Panc1 (cell line): Measurements from ENCODE around the gene SGCA. TPM values are rescaled to one million over a fixed set of nuclear protein-coding genes. Genes with fewer than 3 reads are reported as not detected.

ENCODE experiments used
- ATAC-seq: fragments of 200-7000 bp; cut with Tn5 transposase; 2 replicates; pipeline ENCODE4 v1.9.1; 2020; ENCODE audit warnings: mild to moderate bottlenecking, moderate library complexity
- BruUV-seq: library from RNA; stranded (reverse); fragments of 400-500 nt; replicated peaks from 2 replicates; lab custom pipeline; 2021; lab: Mats Ljungman, UMichigan
- CTCF ChIA-PET: fragments of 300-600 bp; sonication (Branson Sonifier 250); formaldehyde crosslinking; loops from one replicate; lab custom pipeline; 2022; ENCODE audit warnings: antibody characterized with exemption; lab: Charles Lee
- POLR2A ChIA-PET: fragments of 300-600 bp; sonication (Branson Sonifier 250); formaldehyde crosslinking; loops from one replicate; lab custom pipeline; 2022; ENCODE audit warnings: antibody characterized with exemption; lab: Charles Lee
- DNase-seq: peaks from one replicate; pipeline ENCODE4 v3.0.0-alpha.2; 2010; ENCODE audit warnings: low read depth, low spot score
- H3K27ac ChIP-seq: 2 replicates; pipeline ENCODE4 v1.5.1; 2011; ENCODE audit warnings: mild to moderate bottlenecking, low read length, inconsistent platforms
- H3K27me3 ChIP-seq: fragments of 200-500 bp; sonication (Bioruptor generic); 2 replicates; pipeline ENCODE4 v1.6.0; 2014; ENCODE audit warnings: low read length, inconsistent platforms; ENCODE audit not compliant: control insufficient read depth, insufficient read depth
- H3K36me3 ChIP-seq: fragments of 200-500 bp; sonication (Bioruptor generic); 2 replicates; pipeline ENCODE4 v1.5.1; 2014; ENCODE audit warnings: inconsistent platforms, mild to moderate bottlenecking, low read length, moderate library complexity; ENCODE audit not compliant: control insufficient read depth, insufficient read depth
- H3K4me1 ChIP-seq: 2 replicates; pipeline ENCODE4 v1.5.1; 2011; ENCODE audit warnings: inconsistent platforms, mild to moderate bottlenecking, low read length, moderate library complexity; ENCODE audit not compliant: control insufficient read depth, insufficient read depth
- H3K4me3 ChIP-seq, 2 experiments: 2 replicates each; pipeline ENCODE4 v1.5.1; 2011 to 2012; ENCODE audit warnings: low read depth in 2 of 2, low read length in 2 of 2, mild to moderate bottlenecking in 2 of 2, inconsistent platforms in 1 of 2, moderate library complexity in 1 of 2
- H3K9me3 ChIP-seq: fragments of 200-500 bp; sonication (Bioruptor generic); 2 replicates; pipeline ENCODE4 v1.5.1; 2014; ENCODE audit warnings: low read depth, mild to moderate bottlenecking, inconsistent platforms, low read length, moderate library complexity; ENCODE audit not compliant: control insufficient read depth, insufficient read depth
- CTCF ChIP-seq: fragments of 450-650 bp; IDR thresholded peaks from 2 replicates; pipeline ENCODE4 v1.5.1; 2017; ENCODE audit warnings: mild to moderate bottlenecking
- POLR2AphosphoS5 ChIP-seq: IDR thresholded peaks from 2 replicates; pipeline ENCODE4 v1.6.1; 2012; ENCODE audit warnings: mild to moderate bottlenecking, low read depth, low read length, moderate library complexity
- REST ChIP-seq, 2 experiments: IDR thresholded peaks; 2 replicates each; pipeline ENCODE4 v1.6.1; 2011 to 2012; ENCODE audit warnings: low read depth in 2 of 2, control low read depth in 1 of 2, low read length in 1 of 2, mild to moderate bottlenecking in 1 of 2, moderate library complexity in 1 of 2; ENCODE audit not compliant: insufficient read depth in 1 of 2
- SIN3A ChIP-seq: IDR thresholded peaks from 2 replicates; pipeline ENCODE4 v1.6.1; 2012; ENCODE audit warnings: low read depth, mild to moderate bottlenecking, low read length, moderate library complexity, borderline replicate concordance; ENCODE audit not compliant: insufficient read depth
- TCF7L2 ChIP-seq: IDR thresholded peaks from 2 replicates; pipeline ENCODE4 v1.6.1; 2011; ENCODE audit warnings: mild to moderate bottlenecking, low read depth, low read length, inconsistent platforms
- in situ Hi-C: cut with HindIII; loops from 2 replicates; pipeline ENCODE4 v1.10.0; 2016; ENCODE audit warnings: low sequenced_read_pairs, low pct_unique_long_range_greater_than_20kb
- intact Hi-C: fragments of 100-400 bp; cut with micrococcal nuclease; formaldehyde crosslinking; loops from one replicate; pipeline ENCODE4 v1.10.0; 2022; ENCODE audit not compliant: unreplicated experiment
- total RNA-seq: library from RNA; stranded (reverse); gene quantifications from one replicate; pipeline ENCODE4 v1.2.1, GENCODE V29; 2021; ENCODE audit not compliant: unreplicated experiment

Gene SGCA
- total RNA-seq, 1 experiment from 2014 or later: not detected

- H3K4me1 ChIP-seq: peaks cover 11% of the 10 kb centered on the region
- TF ChIP-seq CTCF: no peak
- DNase-seq: no peak
- CTCF ChIA-PET: interaction anchor here (0.6 to 3.2 kb wide), 20 partner anchors 11 to 351 kb away, joined by 3 to 47 read pairs (median 8); partner anchors contain the start of gene TMEM92
- POLR2A ChIA-PET: interaction anchor here (0.6 kb wide), 2 partner anchors 78 to 366 kb away, joined by 3 to 7 read pairs; no protein-coding TSS in a partner anchor
- no TSS peak for BruUV-seq
- no peaks in the 10 kb centered on the region for H3K36me3 ChIP-seq
- peaks cover 6% of the 10 kb centered on the region; the same call in 1 of the 2 replicates for H3K27me3 ChIP-seq
- no peak overlapping the region for H3K27ac ChIP-seq
- H3K9me3 ChIP-seq: no peaks in the 10 kb centered on the region
- no peak for ATAC-seq
- peak overlapping the region; percentile 54 to 75 for H3K4me3 ChIP-seq
- in situ Hi-C loops: no loop called here
- intact Hi-C loops: no loop called here
These were observed 33.5 kb downstream of the SGCA start for GRCh38 chr17:50199211-50199802.

GRCh38 chr17:50199803-50200456, 34.1 kb downstream of the SGCA start:
- in situ Hi-C loops: loop anchor here (10.0 kb wide), 1 partner anchor 55 kb away; no protein-coding TSS in a partner anchor
- no peak for DNase-seq
- H3K4me1 ChIP-seq: peaks cover 11% of the 10 kb centered on the region
- no peaks in the 10 kb centered on the region for H3K9me3 ChIP-seq
- peak; percentile 91 for ATAC-seq
- no peaks in the 10 kb centered on the region for H3K36me3 ChIP-seq
- intact Hi-C loops: loop anchor here (1.0 kb wide), 2 partner anchors 73 to 97 kb away; no protein-coding TSS in a partner anchor
- POLR2A ChIA-PET: interaction anchor here (0.5 to 0.6 kb wide), 3 partner anchors 77 to 366 kb away, joined by 3 to 7 read pairs (median 3); no protein-coding TSS in a partner anchor
- H3K4me3 ChIP-seq: peak overlapping the region; percentile 54 to 75
- peaks cover 6% of the 10 kb centered on the region; the same call in 1 of the 2 replicates for H3K27me3 ChIP-seq
- H3K27ac ChIP-seq: 0 out of 2 replicates have a peak overlapping the region, but pooled peaks have one; percentile 34
- TSS peak; percentile 86 for BruUV-seq
- TF ChIP-seq TCF7L2: no peak
- no peak for TF ChIP-seq POLR2AphosphoS5
- TF ChIP-seq CTCF: no peak
- no peak for TF ChIP-seq REST (IDR thresholded peaks at IDR 0.05; ENCODE audit: insufficient read depth in 1 of 2, low read depth in 2 of 2, low read length in 1 of 2)
- TF ChIP-seq SIN3A: no peak
- CTCF ChIA-PET: interaction anchor here (0.5 to 3.2 kb wide), 35 partner anchors 9 to 351 kb away, joined by 3 to 47 read pairs (median 6); partner anchors contain the start of gene TMEM92
